Hepatocyte (in vitro differentiated cells): ENCODE data around the gene NMNAT3.

ENCODE experiments used
- EZH2 ChIP-seq: fragments of 200-600 bp; sonication (generic); IDR thresholded peaks from 2 replicates; pipeline ENCODE4 v1.6.1; 2016; ENCODE audit warnings: antibody characterized with exemption, mild to moderate bottlenecking, borderline replicate concordance
- EZH2phosphoT487 ChIP-seq: fragments of 200-600 bp; sonication (generic); IDR thresholded peaks from one replicate; pipeline ENCODE4 v1.6.1; 2018; ENCODE audit warnings: antibody characterized with exemption, mild to moderate bottlenecking, low read depth, moderate library complexity; ENCODE audit not compliant: unreplicated experiment, severe bottlenecking
- TF ChIP-seq, protein P1 (sequence below): fragments of 200-600 bp; sonication (generic); IDR thresholded peaks from 2 replicates; pipeline ENCODE4 v1.5.1; 2016; ENCODE audit warnings: antibody characterized with exemption, mild to moderate bottlenecking; ENCODE audit not compliant: poor library complexity

DNA sequence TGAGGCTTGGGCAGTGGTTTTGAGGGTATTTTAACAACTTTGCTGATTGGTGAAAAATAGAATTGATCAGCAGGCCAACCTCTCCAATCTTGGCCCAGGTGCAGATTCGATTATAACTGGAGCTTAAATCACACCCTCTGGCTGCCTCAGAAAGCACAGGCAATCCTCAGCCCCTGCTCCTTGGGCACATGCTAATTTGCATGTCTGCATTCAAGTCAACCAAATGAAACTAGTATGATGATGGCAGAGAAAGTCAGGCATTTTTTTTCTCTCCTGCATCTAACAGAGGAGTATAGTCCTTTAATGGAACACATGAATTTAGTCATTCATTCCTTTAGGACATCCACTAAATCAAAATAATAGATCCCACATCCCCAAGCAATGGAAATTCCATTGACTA is 16.8 kb upstream of the NMNAT3 start:
- TF ChIP-seq, protein P1, sequence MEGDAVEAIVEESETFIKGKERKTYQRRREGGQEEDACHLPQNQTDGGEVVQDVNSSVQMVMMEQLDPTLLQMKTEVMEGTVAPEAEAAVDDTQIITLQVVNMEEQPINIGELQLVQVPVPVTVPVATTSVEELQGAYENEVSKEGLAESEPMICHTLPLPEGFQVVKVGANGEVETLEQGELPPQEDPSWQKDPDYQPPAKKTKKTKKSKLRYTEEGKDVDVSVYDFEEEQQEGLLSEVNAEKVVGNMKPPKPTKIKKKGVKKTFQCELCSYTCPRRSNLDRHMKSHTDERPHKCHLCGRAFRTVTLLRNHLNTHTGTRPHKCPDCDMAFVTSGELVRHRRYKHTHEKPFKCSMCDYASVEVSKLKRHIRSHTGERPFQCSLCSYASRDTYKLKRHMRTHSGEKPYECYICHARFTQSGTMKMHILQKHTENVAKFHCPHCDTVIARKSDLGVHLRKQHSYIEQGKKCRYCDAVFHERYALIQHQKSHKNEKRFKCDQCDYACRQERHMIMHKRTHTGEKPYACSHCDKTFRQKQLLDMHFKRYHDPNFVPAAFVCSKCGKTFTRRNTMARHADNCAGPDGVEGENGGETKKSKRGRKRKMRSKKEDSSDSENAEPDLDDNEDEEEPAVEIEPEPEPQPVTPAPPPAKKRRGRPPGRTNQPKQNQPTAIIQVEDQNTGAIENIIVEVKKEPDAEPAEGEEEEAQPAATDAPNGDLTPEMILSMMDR = no peak
- no peak for TF ChIP-seq EZH2
- no peak for TF ChIP-seq EZH2phosphoT487
